ENCODE measurements around the gene DIP2A.

DIP2A gene

GRCh38 chr21:46458315-46459023 is at the start of gene DIP2A:
Gene DIP2A, plus strand, starts transcription at chr21:46458891. Its CDS starts 241 bp downstream, at chr21:46459132.
- peak; percentile 83 to 90 (median 86) for DNase-seq (ENCODE audit: low read depth in 3 of 3, low spot score in 1 of 3)

- no peak for DNase-seq (ENCODE audit: low read depth in 3 of 3, low spot score in 1 of 3)
Measured at GRCh38 chr21:46409641-46410406, 48.9 kb upstream of the DIP2A start.

GRCh38 chr21:46410516-46410915 is 48.2 kb upstream of the DIP2A start:
- DNase-seq (ENCODE audit: low read depth in 3 of 3, low spot score in 1 of 3), result no peak

GRCh38 chr21:46411236-46411635 is 47.5 kb upstream of the DIP2A start:
- no peak for DNase-seq (ENCODE audit: low read depth in 3 of 3, low spot score in 1 of 3)

GRCh38 chr21:46411691-46412090 is 47.0 kb upstream of the DIP2A start:
- DNase-seq (ENCODE audit: low read depth in 3 of 3, low spot score in 1 of 3), result no peak

GRCh38 chr21:46412521-46413364 is 45.9 kb upstream of the DIP2A start:
- DNase-seq (ENCODE audit: low read depth in 3 of 3, low spot score in 1 of 3), result no peak

DNA sequence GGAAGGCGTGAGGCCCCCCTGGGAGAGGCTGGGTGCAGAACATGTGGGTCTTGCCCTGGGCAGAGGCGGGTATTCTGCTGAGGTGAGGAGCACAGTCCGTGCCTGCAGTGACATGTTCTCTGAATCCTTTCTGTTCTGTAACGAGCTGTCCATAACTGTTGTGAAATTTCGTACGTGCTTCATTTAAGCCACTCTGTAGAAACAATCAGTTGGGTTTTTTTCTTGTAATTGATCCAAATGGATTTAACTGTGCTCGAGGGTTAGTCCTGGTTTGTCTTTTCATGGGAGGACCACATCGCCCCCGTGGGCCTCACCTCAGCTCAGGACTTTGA is 45.4 kb upstream of the DIP2A start:
- no peak for DNase-seq (ENCODE audit: low read depth in 3 of 3, low spot score in 1 of 3)

DNA sequence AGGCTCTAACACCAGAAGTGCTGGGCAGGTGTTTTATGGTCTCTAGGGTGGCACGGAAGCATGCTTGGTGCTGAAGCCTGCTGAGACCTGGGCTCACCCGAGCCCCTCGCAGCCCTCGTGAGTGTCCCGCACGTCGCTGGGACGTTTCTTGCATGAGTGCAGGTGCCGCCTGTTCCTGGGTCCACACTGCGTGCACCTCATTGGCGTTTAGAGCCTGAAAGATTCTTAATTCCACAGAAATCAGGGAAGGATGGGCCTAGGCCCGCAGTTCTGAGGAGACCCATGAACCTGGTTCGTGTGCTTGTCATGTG is 43.8 kb upstream of the DIP2A start:
- no peak for DNase-seq (ENCODE audit: low read depth in 3 of 3, low spot score in 1 of 3)

DNA sequence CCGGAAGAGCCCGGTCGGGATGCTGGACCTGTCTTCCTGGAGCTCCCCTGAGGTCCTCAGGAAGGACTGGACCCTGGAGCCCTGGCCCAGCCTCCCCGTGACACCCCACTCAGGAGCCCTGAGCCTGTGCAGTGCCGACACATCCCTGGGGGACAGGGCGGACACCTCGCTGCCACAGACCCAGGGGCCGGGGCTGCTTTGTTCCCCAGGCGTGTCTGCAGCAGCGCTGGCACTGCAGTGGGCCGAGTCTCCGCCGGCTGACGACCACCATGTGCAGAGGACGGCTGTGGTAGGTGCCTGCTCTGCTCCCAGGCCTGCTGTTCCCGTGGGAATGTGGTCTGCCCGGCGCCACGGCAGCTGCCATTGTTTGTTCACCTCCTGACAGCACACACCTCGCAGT is 42.1 kb upstream of the DIP2A start:
- no peak for DNase-seq (ENCODE audit: low read depth in 3 of 3, low spot score in 1 of 3)

- no peak for DNase-seq (ENCODE audit: low read depth in 3 of 3, low spot score in 1 of 3)
Measured at GRCh38 chr21:46418265-46418946, 40.3 kb upstream of the DIP2A start.

DNA sequence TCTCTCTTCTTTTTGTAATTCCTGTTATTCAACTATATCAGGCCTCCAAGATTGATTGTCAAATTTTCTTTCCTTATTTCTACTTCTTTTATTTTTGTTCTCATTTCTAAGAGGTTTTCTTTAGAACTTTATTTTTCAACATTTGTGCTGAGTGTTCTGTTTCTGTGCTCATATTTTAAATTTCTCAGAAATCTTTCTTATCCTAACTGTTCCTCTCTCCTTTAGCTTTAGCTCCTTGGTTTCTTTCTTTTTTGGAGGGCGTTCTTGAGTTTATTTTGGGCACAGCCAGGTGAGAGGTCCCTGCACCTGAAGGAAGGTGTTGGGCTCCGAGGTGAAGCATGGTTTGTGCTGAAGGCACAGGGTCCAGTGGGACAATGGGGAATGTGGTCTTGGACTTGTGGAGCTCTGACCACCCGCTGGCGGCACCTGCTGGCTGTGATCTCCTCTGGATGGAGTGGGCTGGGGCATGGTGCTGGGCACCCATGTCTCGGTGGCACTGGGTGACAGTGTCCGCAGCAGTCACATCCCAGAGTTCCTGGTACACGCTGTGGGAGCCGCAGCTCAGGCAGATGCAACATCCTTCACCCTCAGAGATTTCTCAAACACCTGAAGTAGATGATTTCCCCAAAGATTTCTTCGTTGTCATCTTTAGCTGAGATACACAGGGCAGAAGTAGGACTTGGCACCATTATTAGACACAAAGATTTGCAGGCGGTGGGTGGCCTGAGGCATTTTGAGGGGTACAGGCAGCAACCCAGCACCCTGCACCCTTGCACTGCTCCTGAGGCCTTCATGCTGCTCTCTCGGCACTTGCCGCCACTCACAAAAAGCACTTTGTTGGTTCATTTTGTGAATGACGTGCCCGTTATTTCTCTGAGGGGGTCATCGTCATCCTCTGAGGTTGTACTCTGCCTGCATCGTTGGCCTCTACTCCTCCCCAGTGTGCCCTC is 38.2 kb upstream of the DIP2A start:
- no peak for DNase-seq (ENCODE audit: low read depth in 3 of 3, low spot score in 1 of 3)

DNA sequence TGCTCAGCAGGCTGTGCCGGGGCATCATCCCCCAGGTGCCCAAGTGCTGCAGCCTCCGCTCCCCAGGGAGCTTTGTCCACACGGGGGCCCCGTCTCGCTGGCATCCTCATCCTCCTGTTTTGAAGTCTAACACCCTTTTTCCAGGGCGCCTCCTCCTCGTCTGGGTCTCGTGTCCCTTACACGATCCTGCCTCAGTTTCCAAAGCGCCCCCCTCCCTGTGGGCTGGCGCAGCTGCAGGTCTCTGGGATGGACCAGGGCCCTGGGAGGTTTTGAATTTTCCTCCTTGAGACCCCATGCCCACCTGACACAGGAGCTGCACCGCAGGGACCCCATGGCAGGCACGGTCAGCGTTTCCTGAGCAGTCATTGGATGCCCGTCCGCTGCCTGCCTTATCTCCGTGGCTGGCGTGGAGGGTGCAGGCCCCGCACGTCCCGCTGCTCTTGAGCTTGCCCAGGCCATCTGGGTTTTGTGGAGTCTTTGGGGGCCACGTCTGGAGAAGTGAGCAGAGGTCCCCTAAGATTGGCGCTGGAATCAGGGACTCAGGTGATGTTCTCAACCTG is 37.4 kb upstream of the DIP2A start:
- DNase-seq (ENCODE audit: low read depth in 3 of 3, low spot score in 1 of 3), result no peak

GRCh38 chr21:46421756-46422555 is 36.7 kb upstream of the DIP2A start:
- no peak for DNase-seq (ENCODE audit: low read depth in 3 of 3, low spot score in 1 of 3)

- no peak for DNase-seq (ENCODE audit: low read depth in 3 of 3, low spot score in 1 of 3)
Measured at GRCh38 chr21:46422636-46423241, 36.0 kb upstream of the DIP2A start.

DNA sequence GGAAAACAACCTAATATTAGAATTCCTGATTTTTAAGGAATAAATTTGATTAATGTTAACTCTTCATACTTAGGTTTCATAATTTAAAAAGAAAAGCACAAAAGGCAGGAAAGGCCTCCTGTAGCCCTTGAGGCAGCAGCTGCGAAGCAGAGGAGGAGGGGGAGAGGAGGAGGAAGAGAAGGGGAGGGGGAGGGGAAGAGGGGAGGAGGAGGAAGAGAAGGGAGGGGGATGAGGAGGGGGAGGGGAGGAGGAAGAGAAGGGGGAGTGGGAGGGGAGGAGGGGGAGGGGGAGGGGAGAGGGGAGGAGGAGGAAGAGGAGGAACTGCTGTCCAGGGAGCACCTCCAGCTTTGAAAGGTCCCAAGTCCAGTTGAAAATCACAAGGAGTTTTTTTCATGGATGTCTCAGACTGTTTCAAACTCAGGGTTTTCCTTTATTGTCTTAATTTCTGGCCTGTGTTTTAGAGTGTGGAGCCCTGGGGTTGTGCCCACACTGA is 35.1 kb upstream of the DIP2A start:
- no peak for DNase-seq (ENCODE audit: low read depth in 3 of 3, low spot score in 1 of 3)

GRCh38 chr21:46424039-46424591 is 34.6 kb upstream of the DIP2A start:
- no peak for DNase-seq (ENCODE audit: low read depth in 3 of 3, low spot score in 1 of 3)

GRCh38 chr21:46424621-46425020 is 34.1 kb upstream of the DIP2A start:
- DNase-seq (ENCODE audit: low read depth in 3 of 3, low spot score in 1 of 3), result no peak

DNA sequence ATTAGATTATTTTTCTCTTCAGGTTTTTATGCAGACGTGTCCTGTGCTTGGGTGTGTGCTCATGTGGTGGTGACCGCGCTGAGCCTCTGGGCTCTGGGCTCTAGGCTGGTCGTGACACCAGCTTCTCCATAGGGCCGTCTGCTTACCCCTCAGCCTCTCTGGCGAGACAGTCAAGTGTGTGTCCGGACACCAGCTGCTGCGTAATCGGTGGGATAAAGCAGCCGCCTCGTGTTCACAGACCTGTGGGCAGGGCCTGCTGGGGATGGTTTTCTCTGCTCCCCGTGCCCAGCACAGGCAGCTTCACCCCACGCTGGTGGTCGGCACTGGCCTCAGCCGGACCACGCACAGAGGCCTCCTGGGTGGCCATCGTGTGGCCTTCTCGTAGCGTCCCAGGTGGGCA is 33.6 kb upstream of the DIP2A start:
- DNase-seq (ENCODE audit: low read depth in 3 of 3, low spot score in 1 of 3), result no peak
